T-cell (primary cell): ENCODE measurements around the gene NARS2. TPM values are rescaled to one million over a fixed set of nuclear protein-coding genes. Genes with fewer than 3 reads are reported as not detected.

ENCODE experiments used
- ATAC-seq, 4 experiments: fragments of 200-7000 bp in 3 of 4; fragments of 150-1000 bp in 1 of 4; cut with Tn5 transposase; replicated peaks in 1 of 4; 1 replicate in 3 of 4; 2 replicates in 1 of 4; pipeline ENCODE4 v1.10.0; 2021; ENCODE audit warnings: moderate library complexity in 3 of 4, mild to moderate bottlenecking in 2 of 4, moderate number of reproducible peaks in 1 of 4
- CTCF ChIA-PET, 2 donors: fragments of 300-600 bp; sonication (Branson Sonifier 250); formaldehyde crosslinking; loops; one replicate each; lab custom pipeline; 2022; ENCODE audit warnings: antibody characterized with exemption in 2 of 2; lab: Charles Lee
- POLR2A ChIA-PET, 2 donors: fragments of 300-600 bp; sonication (Branson Sonifier 250); formaldehyde crosslinking; loops; one replicate each; lab custom pipeline; 2022; ENCODE audit warnings: antibody characterized with exemption in 2 of 2; lab: Charles Lee
- DNase-seq, 35 experiments: peaks; one replicate each; pipeline versions ENCODE4 v3.0.0 to v3.0.0-alpha.2; 2013 to 2023
- H3K27ac ChIP-seq: one replicate; pipeline ENCODE4 v1.5.1; 2013; ENCODE audit warnings: low read length
- H3K27me3 ChIP-seq, 2 experiments: replicated peaks in 1 of 2; 1 replicate in 1 of 2; 2 replicates in 1 of 2; pipeline versions ENCODE4 v1.6.1 to v1.7.0; 2013; ENCODE audit warnings: low read length in 1 of 2, mixed read lengths in 1 of 2; ENCODE audit not compliant: control insufficient read depth in 2 of 2, insufficient read depth in 2 of 2; ENCODE audit errors: extremely low read depth in 1 of 2
- H3K36me3 ChIP-seq, 2 donors: 1 replicate in 1 of 2; 2 replicates in 1 of 2; pipeline versions ENCODE4 v1.6.1 to v1.7.0; 2013; ENCODE audit warnings: low read length in 1 of 2; ENCODE audit not compliant: control insufficient read depth in 2 of 2, insufficient read depth in 1 of 2; ENCODE audit errors: extremely low read depth in 1 of 2
- H3K4me1 ChIP-seq, 2 experiments: 1 replicate in 1 of 2; 2 replicates in 1 of 2; pipeline versions ENCODE4 v1.6.1 to v1.7.0; 2013; ENCODE audit warnings: low read length in 2 of 2, mixed read lengths in 1 of 2; ENCODE audit not compliant: insufficient read depth in 2 of 2, control insufficient read depth in 1 of 2; ENCODE audit errors: extremely low read depth in 1 of 2
- H3K4me3 ChIP-seq, 2 donors: 1 replicate in 1 of 2; 2 replicates in 1 of 2; pipeline versions ENCODE4 v1.5.1 to v1.7.0; 2013; ENCODE audit warnings: mild to moderate bottlenecking in 2 of 2, low read length in 1 of 2, moderate library complexity in 1 of 2; ENCODE audit not compliant: control insufficient read depth in 1 of 2; ENCODE audit errors: extremely low read depth in 1 of 2
- H3K9me3 ChIP-seq: 2 replicates; pipeline ENCODE4 v1.7.0; 2013
- H3K27ac Mint-ChIP-seq, 2 donors: one replicate each; pipeline ENCODE4 v1.8.0; 2020 to 2021; ENCODE audit warnings: mild to moderate bottlenecking in 2 of 2, mixed read lengths in 2 of 2
- H3K27me3 Mint-ChIP-seq, 2 donors: one replicate each; pipeline ENCODE4 v1.8.0; 2021 to 2022; ENCODE audit warnings: mixed read lengths in 2 of 2
- H3K36me3 Mint-ChIP-seq: one replicate; pipeline ENCODE4 v1.8.0; 2021; ENCODE audit warnings: mixed read lengths
- H3K4me1 Mint-ChIP-seq, 3 donors: one replicate each; pipeline ENCODE4 v1.8.0; 2020 to 2022; ENCODE audit warnings: mixed read lengths in 3 of 3, mild to moderate bottlenecking in 1 of 3
- H3K4me3 Mint-ChIP-seq, 3 donors: one replicate each; pipeline ENCODE4 v1.8.0; 2020 to 2022; ENCODE audit warnings: mild to moderate bottlenecking in 3 of 3, mixed read lengths in 3 of 3, moderate library complexity in 3 of 3
- H3K9me3 Mint-ChIP-seq, 3 donors: one replicate each; pipeline ENCODE4 v1.8.0; 2020 to 2022; ENCODE audit warnings: mixed read lengths in 3 of 3
- WGBS: methylation state at CpG from one replicate; pipeline ENCODE4 v1.1.5; 2013; ENCODE audit warnings: missing lambda C conversion rate; ENCODE audit not compliant: insufficient coverage; 5-methylcytosine and 5-hydroxymethylcytosine counted together
- total RNA-seq, 35 experiments: library from RNA in 6 of 35; stranded (reverse) in 6 of 35; fragments of 120-200 nt in 1 of 35; gene quantifications; one replicate each; pipeline versions ENCODE4 v1.2.1 to v1.2.4 and lab custom pipeline; 2013 to 2026

Gene NARS2
- total RNA-seq, 5 donors from 2014 or later (not counting 1 experiment from before 2014, with no cell fraction given) = 12.1 to 17.6 (median 13.3) TPM

- no peak for DNase-seq
- Mint-ChIP-seq H3K36me3 (peaks cover 17% of the 10 kb centered on the region), H3K4me3 (no peak overlapping the region), H3K9me3 (no peaks in the 10 kb centered on the region), H3K27me3 (no peaks in the 10 kb centered on the region), H3K4me1 (peaks cover 0 to 6% (median 0%) of the 10 kb centered on the region in 3 donors), H3K27ac (no peak overlapping the region)
- Histone ChIP-seq H3K27me3 (no peaks in the 10 kb centered on the region), H3K4me3 (no peak overlapping the region), H3K36me3 (peaks cover 0 to 2% of the 10 kb centered on the region in 2 donors), H3K9me3 (no peaks in the 10 kb centered on the region), H3K4me1 (no peaks in the 10 kb centered on the region), H3K27ac (no peak overlapping the region)
- CTCF ChIA-PET = no interaction called here
- no peak for ATAC-seq
- POLR2A ChIA-PET = interaction anchor here in 1 of 2 donors (0.7 kb wide), 2 partner anchors 275 to 867 kb away, joined by 3 to 4 read pairs; no protein-coding TSS in a partner anchor
These were observed 41.3 kb downstream of the NARS2 start for GRCh38 chr11:78533399-78533798.

GRCh38 chr11:78532991-78533390 lies 41.7 kb downstream of the NARS2 start:
- CTCF ChIA-PET = no interaction called here
- H3K27ac Mint-ChIP-seq = no peak overlapping the region
- 93% methylated on average over 2 of the region's 3 CpGs for WGBS
- H3K4me3 Mint-ChIP-seq = no peak overlapping the region
- Histone ChIP-seq H3K4me3 (no peak overlapping the region), H3K4me1 (no peaks in the 10 kb centered on the region), H3K27me3 (no peaks in the 10 kb centered on the region), H3K36me3 (peaks cover 0 to 2% of the 10 kb centered on the region in 2 donors), H3K9me3 (no peaks in the 10 kb centered on the region), H3K27ac (no peak overlapping the region)
- POLR2A ChIA-PET = interaction anchor here in 1 of 2 donors (0.7 kb wide), 1 partner anchor 866 kb away, joined by 4 read pairs; no protein-coding TSS in a partner anchor
- no peaks in the 10 kb centered on the region for H3K27me3 Mint-ChIP-seq
- no peaks in the 10 kb centered on the region for H3K9me3 Mint-ChIP-seq
- H3K4me1 Mint-ChIP-seq = peaks cover 0 to 2% (median 0%) of the 10 kb centered on the region in 3 donors
- no peak for ATAC-seq
- DNase-seq = no peak
- peaks cover 13% of the 10 kb centered on the region for H3K36me3 Mint-ChIP-seq

GRCh38 chr11:78526497-78527146 lies 48.0 kb downstream of the NARS2 start:
- DNase-seq (no peak), ATAC-seq (no peak)
- no peaks in the 10 kb centered on the region for H3K9me3 ChIP-seq
- Mint-ChIP-seq H3K27ac (no peak overlapping the region), H3K36me3 (peaks cover 34% of the 10 kb centered on the region), H3K27me3 (no peaks in the 10 kb centered on the region), H3K4me3 (no peak overlapping the region), H3K4me1 (peaks cover 0 to 9% (median 0%) of the 10 kb centered on the region in 3 donors), H3K9me3 (no peaks in the 10 kb centered on the region)
- ChIA-PET CTCF (no interaction called here), POLR2A (no interaction called here)
- no CpG with 5 or more reads among the region's 6 CpGs for WGBS
- H3K36me3 ChIP-seq = peaks cover 0 to 3% of the 10 kb centered on the region in 2 donors
- H3K4me3 ChIP-seq = no peak overlapping the region
- H3K27ac ChIP-seq = no peak overlapping the region
- H3K4me1 ChIP-seq = no peaks in the 10 kb centered on the region
- no peaks in the 10 kb centered on the region for H3K27me3 ChIP-seq

- Mint-ChIP-seq H3K4me1 (peaks cover 0 to 9% (median 0%) of the 10 kb centered on the region in 3 donors), H3K27me3 (no peaks in the 10 kb centered on the region), H3K36me3 (peaks cover 34% of the 10 kb centered on the region), H3K9me3 (no peaks in the 10 kb centered on the region), H3K27ac (no peak overlapping the region), H3K4me3 (no peak overlapping the region)
- WGBS = no CpG with 5 or more reads among the region's 4 CpGs
- no peak for DNase-seq
- Histone ChIP-seq H3K4me1 (no peaks in the 10 kb centered on the region), H3K9me3 (no peaks in the 10 kb centered on the region), H3K27ac (no peak overlapping the region), H3K27me3 (no peaks in the 10 kb centered on the region), H3K36me3 (peaks cover 0 to 3% of the 10 kb centered on the region in 2 donors), H3K4me3 (no peak overlapping the region)
- CTCF ChIA-PET = no interaction called here
- POLR2A ChIA-PET = no interaction called here
- ATAC-seq = no peak
These were observed 48.9 kb downstream of the NARS2 start for GRCh38 chr11:78525720-78526119.

DNA sequence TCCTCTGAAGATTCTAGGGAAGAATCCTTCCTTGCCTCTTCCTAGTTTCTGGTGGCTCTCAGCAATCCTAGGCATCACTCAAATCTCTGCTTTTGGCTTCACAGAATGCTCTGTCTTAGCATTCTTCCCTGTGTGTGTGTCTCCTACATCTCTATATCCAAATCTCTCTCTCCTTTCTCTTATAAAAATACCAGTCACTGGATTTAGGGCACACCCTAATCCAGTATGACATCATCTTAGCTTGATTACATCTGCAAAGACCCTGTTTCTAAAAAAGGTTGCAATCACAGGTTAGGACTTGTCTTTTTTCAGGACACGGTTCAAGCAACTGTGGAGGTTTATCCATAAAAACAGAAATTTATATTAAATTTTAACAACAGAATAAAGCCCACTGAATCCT lies 54.4 kb downstream of the NARS2 start:
- POLR2A ChIA-PET = no interaction called here
- no peak overlapping the region for H3K4me3 ChIP-seq
- Mint-ChIP-seq H3K27ac (no peak overlapping the region), H3K4me3 (no peak overlapping the region), H3K4me1 (peaks cover 0 to 9% (median 0%) of the 10 kb centered on the region in 3 donors), H3K9me3 (no peaks in the 10 kb centered on the region), H3K36me3 (peaks cover 45% of the 10 kb centered on the region), H3K27me3 (no peaks in the 10 kb centered on the region)
- H3K9me3 ChIP-seq = no peaks in the 10 kb centered on the region
- no peak for ATAC-seq
- WGBS = no CpG with 5 or more reads among the region's 1 CpG
- no peak overlapping the region for H3K27ac ChIP-seq
- DNase-seq = no peak
- H3K27me3 ChIP-seq = no peaks in the 10 kb centered on the region
- CTCF ChIA-PET = no interaction called here
- no peaks in the 10 kb centered on the region for H3K36me3 ChIP-seq
- H3K4me1 ChIP-seq = no peaks in the 10 kb centered on the region

DNA sequence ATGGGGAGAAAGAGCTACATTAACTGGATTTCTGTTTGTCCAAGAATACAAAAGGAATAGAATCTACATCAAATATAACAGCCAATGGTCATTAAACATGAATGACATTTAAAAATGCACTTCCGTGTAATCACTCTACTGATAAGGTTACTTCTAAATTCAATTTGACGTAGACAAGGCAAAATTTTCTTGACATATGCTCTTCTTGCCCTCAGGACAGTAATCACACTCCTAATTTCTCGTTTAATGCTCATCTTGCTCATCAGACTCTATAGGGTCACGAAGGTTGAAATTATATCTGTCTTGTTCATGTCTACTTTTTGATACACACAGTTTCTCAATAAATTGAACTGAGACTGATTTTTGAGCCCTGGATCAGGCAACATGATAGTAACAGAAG lies 58.4 kb downstream of the NARS2 start:
- DNase-seq = no peak
- no peaks in the 10 kb centered on the region for H3K9me3 ChIP-seq
- H3K4me3 ChIP-seq = no peak overlapping the region
- Mint-ChIP-seq H3K27ac (no peak overlapping the region), H3K9me3 (no peaks in the 10 kb centered on the region), H3K36me3 (peaks cover 47% of the 10 kb centered on the region), H3K4me1 (no peaks in the 10 kb centered on the region), H3K27me3 (no peaks in the 10 kb centered on the region), H3K4me3 (no peak overlapping the region)
- no peaks in the 10 kb centered on the region for H3K27me3 ChIP-seq
- H3K27ac ChIP-seq = no peak overlapping the region
- WGBS = 93% methylated on average over 4 of the region's 4 CpGs
- ChIA-PET POLR2A (no interaction called here), CTCF (interaction anchor here in 1 of 2 donors (0.6 kb wide), 1 partner anchor 174 kb away, joined by 3 read pairs; no protein-coding TSS in a partner anchor)
- no peaks in the 10 kb centered on the region for H3K4me1 ChIP-seq
- H3K36me3 ChIP-seq = no peaks in the 10 kb centered on the region
- ATAC-seq = no peak
